HEK293T (cell line): ENCODE data around the gene DERL3.

ENCODE experiments used
- CTCF ChIA-PET: fragments of 350-600 bp; formaldehyde crosslinking; extraction: SDS; loops from one replicate; lab custom pipeline; 2021; ENCODE audit warnings: antibody characterized with exemption, inconsistent platforms; lab: Yijun Ruan, JAX
- POLR2A ChIA-PET: fragments of 350-600 bp; formaldehyde crosslinking; extraction: SDS; loops from one replicate; lab custom pipeline; 2020; ENCODE audit warnings: antibody characterized with exemption, inconsistent platforms; lab: Yijun Ruan, JAX
- DNase-seq: peaks from one replicate; pipeline ENCODE4 v3.0.0; 2012; ENCODE audit warnings: mixed read lengths; ENCODE audit errors: extremely low spot score
- ARNT ChIP-seq: fragments of 450-650 bp; IDR thresholded peaks from 2 replicates; pipeline ENCODE4 v1.6.1; 2017; ENCODE audit warnings: mild to moderate bottlenecking
- BHLHE40 ChIP-seq: fragments of 450-650 bp; IDR thresholded peaks from 2 replicates; pipeline ENCODE4 v1.6.1; 2016; ENCODE audit warnings: mild to moderate bottlenecking, moderate library complexity, borderline replicate concordance
- CTBP1 ChIP-seq: fragments of 450-650 bp; IDR thresholded peaks from 2 replicates; pipeline ENCODE4 v1.6.1; 2016; ENCODE audit warnings: borderline replicate concordance
- ELF4 ChIP-seq: fragments of 450-650 bp; IDR thresholded peaks from 2 replicates; pipeline ENCODE4 v1.6.1; 2017; ENCODE audit warnings: antibody characterized with exemption
- FOXA1 ChIP-seq: fragments of 450-650 bp; IDR thresholded peaks from 2 replicates; pipeline ENCODE4 v1.6.1; 2016; ENCODE audit warnings: mild to moderate bottlenecking
- FOXK2 ChIP-seq: fragments of 450-650 bp; IDR thresholded peaks from 2 replicates; pipeline ENCODE4 v1.6.1; 2016; ENCODE audit warnings: mild to moderate bottlenecking
- FOXM1 ChIP-seq: fragments of 450-650 bp; IDR thresholded peaks from 2 replicates; pipeline ENCODE4 v1.6.1; 2017; ENCODE audit warnings: mild to moderate bottlenecking, borderline replicate concordance
- HDGF ChIP-seq: fragments of 450-650 bp; IDR thresholded peaks from 2 replicates; pipeline ENCODE4 v1.6.1; 2017; ENCODE audit warnings: antibody characterized with exemption, borderline replicate concordance
- L3MBTL2 ChIP-seq: fragments of 450-650 bp; conservative IDR thresholded peaks from 2 replicates; pipeline ENCODE4 v1.6.1; 2016; ENCODE audit warnings: mild to moderate bottlenecking
- LEF1 ChIP-seq: fragments of 450-650 bp; IDR thresholded peaks from 2 replicates; pipeline ENCODE4 v1.6.1; 2017; ENCODE audit warnings: mild to moderate bottlenecking, borderline replicate concordance
- NFRKB ChIP-seq: fragments of 450-650 bp; IDR thresholded peaks from 2 replicates; pipeline ENCODE4 v1.6.1; 2016; ENCODE audit warnings: mild to moderate bottlenecking, moderate library complexity
- PKNOX1 ChIP-seq: fragments of 450-650 bp; IDR thresholded peaks from 2 replicates; pipeline ENCODE4 v1.6.1; 2016
- SP1 ChIP-seq: fragments of 450-650 bp; IDR thresholded peaks from 2 replicates; pipeline ENCODE4 v1.6.1; 2017
- SUZ12 ChIP-seq: fragments of 450-650 bp; IDR thresholded peaks from 2 replicates; pipeline ENCODE4 v1.6.1; 2016; ENCODE audit warnings: mild to moderate bottlenecking
- TARDBP ChIP-seq: fragments of 450-650 bp; IDR thresholded peaks from 2 replicates; pipeline ENCODE4 v1.6.1; 2016
- ZNF384 ChIP-seq: fragments of 450-650 bp; IDR thresholded peaks from 2 replicates; pipeline ENCODE4 v1.6.1; 2016

The DERL3 gene

GRCh38 chr22:23857606-23858483 lies 19.0 kb upstream of the DERL3 start, which contains the start of gene SLC2A11:
Gene SLC2A11, plus strand, starts transcription at chr22:23857875. Its CDS starts 125 bp downstream, at chr22:23858000.
- peak; percentile 99 for DNase-seq
- ChIA-PET POLR2A (interaction anchor here (0.6 to 6.8 kb wide), 60 partner anchors 9 to 697 kb away, joined by 3 to 85 read pairs (median 5); partner anchors contain the start of genes C22orf15, CHCHD10, DERL3 and GUCD1), CTCF (interaction anchor here (0.6 to 2.8 kb wide), 10 partner anchors 8 to 145 kb away, joined by 3 to 18 read pairs (median 4); no protein-coding TSS in a partner anchor)
- no peak; the same call in 1 of the 2 replicates for TF ChIP-seq ELF4
- TF ChIP-seq PKNOX1 = no peak
- TF ChIP-seq ZNF384 = no peak
- peak; percentile 52; the same call in 1 of the 2 replicates for TF ChIP-seq L3MBTL2

DNA sequence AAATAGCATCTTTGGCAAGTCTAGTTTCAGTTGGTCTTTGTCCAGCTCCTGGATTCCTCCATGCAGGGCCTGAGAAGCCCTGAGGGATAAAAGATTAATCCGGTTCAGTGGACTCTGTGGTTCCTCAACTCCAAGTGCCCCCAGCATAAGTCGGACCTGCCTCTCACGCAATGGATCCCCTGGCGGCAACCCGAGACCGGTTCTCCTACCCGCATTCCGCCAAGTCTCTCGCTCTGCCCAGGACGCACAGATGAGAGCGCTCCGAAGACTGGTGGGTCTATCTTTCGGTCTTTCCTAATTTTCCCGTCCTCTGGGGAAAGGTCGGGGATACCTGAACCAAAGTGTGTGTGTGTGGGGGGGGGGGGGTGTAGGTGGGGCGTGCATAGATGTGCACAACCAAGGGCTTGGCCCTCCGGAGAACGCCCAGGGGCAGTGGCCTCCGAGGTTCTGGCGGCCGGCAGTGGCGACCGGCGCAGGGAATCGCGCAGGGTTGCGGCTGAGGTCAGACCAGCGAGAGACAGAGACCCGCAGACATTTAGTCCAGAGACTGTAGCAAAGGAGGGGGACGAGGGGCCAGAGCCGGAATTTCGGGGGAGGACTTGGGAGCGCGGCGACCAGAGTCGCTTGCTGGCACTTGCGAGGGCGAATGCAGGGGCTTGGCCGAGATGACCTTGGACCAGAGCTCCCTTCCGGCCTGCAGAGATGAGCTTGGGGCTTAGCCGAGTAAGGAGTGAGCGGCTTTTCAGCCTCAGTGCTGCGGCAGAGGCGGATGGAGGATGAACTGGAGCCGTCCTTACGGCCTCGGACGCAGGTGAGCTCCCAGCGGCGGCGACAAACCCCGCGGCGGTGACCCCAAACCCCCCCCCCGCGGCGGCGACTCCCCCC lies 18.2 kb upstream of the DERL3 start:
- ChIA-PET POLR2A (interaction anchor here (0.6 to 6.8 kb wide), 57 partner anchors 8 to 698 kb away, joined by 3 to 85 read pairs (median 5); partner anchors contain the start of genes C22orf15, CHCHD10, DERL3 and GUCD1), CTCF (interaction anchor here (0.6 to 2.8 kb wide), 6 partner anchors 7 to 99 kb away, joined by 3 to 18 read pairs (median 4); no protein-coding TSS in a partner anchor)
- DNase-seq = no peak
- no peak for TF ChIP-seq L3MBTL2
- no peak for TF ChIP-seq LEF1
- no peak for TF ChIP-seq NFRKB
- no peak for TF ChIP-seq BHLHE40
- TF ChIP-seq CTBP1 = no peak
- no peak for TF ChIP-seq TARDBP
- no peak for TF ChIP-seq ZNF384
- TF ChIP-seq PKNOX1 = no peak
- no peak for TF ChIP-seq FOXM1
- no peak for TF ChIP-seq FOXK2
- no peak for TF ChIP-seq HDGF
- TF ChIP-seq ELF4 = no peak
- no peak for TF ChIP-seq FOXA1
- no peak for TF ChIP-seq ARNT
- TF ChIP-seq SUZ12 = no peak
- TF ChIP-seq SP1 = no peak

- CTCF ChIA-PET = interaction anchor here (0.7 to 1.8 kb wide), 11 partner anchors 8 to 336 kb away, joined by 3 to 18 read pairs (median 4); partner anchors contain the start of genes DERL3 and SLC2A11
- TF ChIP-seq BHLHE40 (no peak), FOXA1 (no peak), ELF4 (no peak), FOXK2 (no peak), NFRKB (no peak), LEF1 (no peak), L3MBTL2 (no peak), SP1 (no peak)
- POLR2A ChIA-PET = interaction anchor here (0.8 to 2.4 kb wide), 7 partner anchors 7 to 133 kb away, joined by 3 to 20 read pairs (median 4); partner anchors contain the start of genes CHCHD10, MIF and SLC2A11
- no peak for DNase-seq
Measured at GRCh38 chr22:23850136-23850611, 11.4 kb upstream of the DERL3 start.

- peak; percentile 96 for DNase-seq
- TF ChIP-seq SUZ12 (no peak), FOXA1 (no peak), NFRKB (no peak), L3MBTL2 (no peak), HDGF (no peak), BHLHE40 (no peak), TARDBP (no peak), PKNOX1 (no peak), LEF1 (no peak), CTBP1 (no peak), ELF4 (no peak), FOXK2 (no peak), ZNF384 (no peak), ARNT (no peak), SP1 (no peak), FOXM1 (no peak)
- ChIA-PET POLR2A (interaction anchor here (0.8 to 2.4 kb wide), 7 partner anchors 8 to 132 kb away, joined by 3 to 20 read pairs (median 4); partner anchors contain the start of genes CHCHD10, MIF and SLC2A11), CTCF (interaction anchor here (0.6 to 1.8 kb wide), 12 partner anchors 9 to 335 kb away, joined by 3 to 18 read pairs (median 4); partner anchors contain the start of genes DERL3 and SLC2A11)
Measured at GRCh38 chr22:23849009-23850006, 10.5 kb upstream of the DERL3 start.
